SK-N-SH treated with all-trans-retinoic acid at 6 μM for 48 hours (cell line): ENCODE results near the gene CELF1.

ENCODE experiments used
- ATAC-seq: fragments of 200-7000 bp; cut with Tn5 transposase; 3 replicates; pipeline ENCODE4 v1.9.1; 2020; ENCODE audit warnings: mild to moderate bottlenecking, moderate library complexity
- ARNTL ChIP-seq: fragments of 450-650 bp; formaldehyde crosslinking; IDR thresholded peaks from 2 replicates; pipeline ENCODE4 v1.5.0; 2020; ENCODE audit warnings: low read depth, mild to moderate bottlenecking, moderate library complexity, borderline replicate concordance
- BACH2 ChIP-seq: fragments of 250-450 bp; sonication (Bioruptor Pico); IDR thresholded peaks from 2 replicates; pipeline ENCODE4 v1.9.0; 2021; ENCODE audit warnings: mild to moderate bottlenecking, borderline replicate concordance
- CSDC2 ChIP-seq: fragments of 250-450 bp; sonication (Bioruptor Pico); IDR thresholded peaks from 2 replicates; pipeline ENCODE4 v1.5.0; 2020; ENCODE audit warnings: mild to moderate bottlenecking, moderate library complexity
- CSRNP3 ChIP-seq: fragments of 250-450 bp; sonication (Bioruptor Pico); IDR thresholded peaks from 2 replicates; pipeline ENCODE4 v1.5.1; 2021; ENCODE audit warnings: mild to moderate bottlenecking, moderate library complexity
- ESRRG ChIP-seq: fragments of 250-450 bp; sonication (Bioruptor Pico); IDR thresholded peaks from 2 replicates; pipeline ENCODE4 v1.6.1; 2021; ENCODE audit warnings: mild to moderate bottlenecking
- GLIS3 ChIP-seq: fragments of 250-450 bp; sonication (Bioruptor Pico); IDR thresholded peaks from 2 replicates; pipeline ENCODE4 v1.5.0; 2020; ENCODE audit warnings: mild to moderate bottlenecking, moderate library complexity
- ISL1 ChIP-seq: fragments of 250-450 bp; sonication (Bioruptor Pico); IDR thresholded peaks from 2 replicates; pipeline ENCODE4 v2.1.2; 2022; ENCODE audit warnings: mild to moderate bottlenecking, moderate library complexity
- OSR1 ChIP-seq: fragments of 250-450 bp; sonication (Bioruptor Pico); IDR thresholded peaks from 2 replicates; pipeline ENCODE4 v1.8.0; 2022; ENCODE audit warnings: moderate library complexity, mild to moderate bottlenecking, inconsistent platforms
- PATZ1 ChIP-seq: fragments of 250-450 bp; sonication (Bioruptor Pico); IDR thresholded peaks from 2 replicates; pipeline ENCODE4 v1.8.0; 2020; ENCODE audit warnings: mild to moderate bottlenecking, moderate library complexity, borderline replicate concordance
- PPARA ChIP-seq: fragments of 250-450 bp; sonication (Bioruptor Pico); IDR thresholded peaks from 2 replicates; pipeline ENCODE4 v1.5.0; 2020; ENCODE audit warnings: mild to moderate bottlenecking, borderline replicate concordance
- SNAI2 ChIP-seq: fragments of 250-450 bp; sonication (Bioruptor Pico); IDR thresholded peaks from 2 replicates; pipeline ENCODE4 v1.5.0; 2020; ENCODE audit warnings: mild to moderate bottlenecking, moderate library complexity
- TCF4 ChIP-seq: fragments of 250-450 bp; sonication (Bioruptor Pico); IDR thresholded peaks from 2 replicates; pipeline ENCODE4 v1.8.0; 2021; ENCODE audit warnings: mild to moderate bottlenecking, moderate library complexity, borderline replicate concordance
- TOX ChIP-seq: fragments of 250-450 bp; sonication (Bioruptor Pico); IDR thresholded peaks from 2 replicates; pipeline ENCODE4 v1.8.0; 2021; ENCODE audit warnings: mild to moderate bottlenecking, moderate library complexity, borderline replicate concordance
- ZC3H10 ChIP-seq: fragments of 250-450 bp; sonication (Bioruptor Pico); IDR thresholded peaks from 2 replicates; pipeline ENCODE4 v1.5.1; 2021; ENCODE audit warnings: mild to moderate bottlenecking, moderate library complexity
- ZFP3 ChIP-seq: fragments of 250-450 bp; sonication (Bioruptor Pico); IDR thresholded peaks from 2 replicates; pipeline ENCODE4 v1.5.0; 2020; ENCODE audit warnings: mild to moderate bottlenecking, moderate library complexity
- ZNF565 ChIP-seq: fragments of 450-650 bp; formaldehyde crosslinking; conservative IDR thresholded peaks from 2 replicates; pipeline ENCODE4 v1.5.0; 2020; ENCODE audit warnings: low read depth, mild to moderate bottlenecking, moderate library complexity
- ZNF70 ChIP-seq: fragments of 450-650 bp; formaldehyde crosslinking; IDR thresholded peaks from 2 replicates; pipeline ENCODE4 v1.5.0; 2020; ENCODE audit warnings: mild to moderate bottlenecking, moderate library complexity
- ZNF8 ChIP-seq: fragments of 450-650 bp; formaldehyde crosslinking; IDR thresholded peaks from 2 replicates; pipeline ENCODE4 v1.5.0; 2020; ENCODE audit warnings: mild to moderate bottlenecking, moderate library complexity
- TF ChIP-seq, protein P1 (sequence below): fragments of 250-450 bp; sonication (Bioruptor Pico); IDR thresholded peaks from 2 replicates; pipeline ENCODE4 v1.5.1; 2020; ENCODE audit warnings: low read depth, mild to moderate bottlenecking, moderate library complexity
- TF ChIP-seq, protein P2 (sequence below): fragments of 250-450 bp; sonication (Bioruptor Pico); IDR thresholded peaks from 2 replicates; pipeline ENCODE4 v1.8.0; 2021; ENCODE audit warnings: low read depth, mild to moderate bottlenecking, moderate library complexity, borderline replicate concordance
- TF ChIP-seq, protein P3 (sequence below): fragments of 250-450 bp; sonication (Bioruptor Pico); IDR thresholded peaks from 2 replicates; pipeline ENCODE4 v1.5.0; 2020; ENCODE audit warnings: mild to moderate bottlenecking, moderate library complexity

Gene CELF1

DNA sequence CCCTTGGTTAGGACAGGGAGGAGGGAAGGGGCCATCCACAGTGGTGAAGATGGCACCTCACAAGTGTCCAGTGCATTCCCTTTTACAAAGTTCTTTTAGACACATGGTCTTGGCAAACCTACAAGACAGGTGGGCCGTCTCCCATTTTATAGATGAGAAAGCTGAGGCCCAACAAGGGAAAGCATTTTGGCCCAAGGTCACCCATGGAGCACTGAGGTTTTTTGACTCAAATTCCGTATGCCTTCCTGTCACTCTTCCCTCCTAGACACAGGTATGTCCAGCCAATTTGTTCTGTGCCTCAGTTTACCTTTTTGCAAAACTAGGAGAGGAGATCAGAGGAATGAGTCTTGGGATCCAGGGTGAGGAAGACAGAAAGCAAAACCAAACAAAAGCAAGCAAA lies 40.0 kb upstream of the CELF1 start:
- TF ChIP-seq ZFP3: no peak
- no peak for TF ChIP-seq TOX (CRISPR knock-in tag)
- no peak for TF ChIP-seq ISL1
- no peak for TF ChIP-seq BACH2 (CRISPR knock-in tag)
- no peak for TF ChIP-seq GLIS3 (CRISPR knock-in tag)
- no peak for TF ChIP-seq SNAI2
- TF ChIP-seq CSDC2 (CRISPR knock-in tag): no peak
- TF ChIP-seq, protein P1, sequence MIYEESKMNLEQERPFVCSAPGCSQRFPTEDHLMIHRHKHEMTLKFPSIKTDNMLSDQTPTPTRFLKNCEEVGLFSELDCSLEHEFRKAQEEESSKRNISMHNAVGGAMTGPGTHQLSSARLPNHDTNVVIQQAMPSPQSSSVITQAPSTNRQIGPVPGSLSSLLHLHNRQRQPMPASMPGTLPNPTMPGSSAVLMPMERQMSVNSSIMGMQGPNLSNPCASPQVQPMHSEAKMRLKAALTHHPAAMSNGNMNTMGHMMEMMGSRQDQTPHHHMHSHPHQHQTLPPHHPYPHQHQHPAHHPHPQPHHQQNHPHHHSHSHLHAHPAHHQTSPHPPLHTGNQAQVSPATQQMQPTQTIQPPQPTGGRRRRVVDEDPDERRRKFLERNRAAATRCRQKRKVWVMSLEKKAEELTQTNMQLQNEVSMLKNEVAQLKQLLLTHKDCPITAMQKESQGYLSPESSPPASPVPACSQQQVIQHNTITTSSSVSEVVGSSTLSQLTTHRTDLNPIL: no peak
- TF ChIP-seq ZNF8 (CRISPR knock-in tag): no peak
- no peak for TF ChIP-seq ARNTL (CRISPR knock-in tag)
- no peak for TF ChIP-seq CSRNP3
- TF ChIP-seq ZNF565 (CRISPR knock-in tag): no peak
- no peak for TF ChIP-seq PPARA
- TF ChIP-seq ZNF70: no peak
- no peak for TF ChIP-seq TCF4 (CRISPR knock-in tag)
- TF ChIP-seq PATZ1 (CRISPR knock-in tag): no peak
- TF ChIP-seq ESRRG (CRISPR knock-in tag): no peak
- no peak for TF ChIP-seq OSR1 (CRISPR knock-in tag)
- no peak for TF ChIP-seq ZC3H10 (CRISPR knock-in tag)
- ATAC-seq: no peak

- no peak for ATAC-seq
- TF ChIP-seq CSDC2 (CRISPR knock-in tag): no peak
- no peak for TF ChIP-seq OSR1 (CRISPR knock-in tag)
These were observed 39.3 kb upstream of the CELF1 start for GRCh38 chr11:47592251-47592650.

DNA sequence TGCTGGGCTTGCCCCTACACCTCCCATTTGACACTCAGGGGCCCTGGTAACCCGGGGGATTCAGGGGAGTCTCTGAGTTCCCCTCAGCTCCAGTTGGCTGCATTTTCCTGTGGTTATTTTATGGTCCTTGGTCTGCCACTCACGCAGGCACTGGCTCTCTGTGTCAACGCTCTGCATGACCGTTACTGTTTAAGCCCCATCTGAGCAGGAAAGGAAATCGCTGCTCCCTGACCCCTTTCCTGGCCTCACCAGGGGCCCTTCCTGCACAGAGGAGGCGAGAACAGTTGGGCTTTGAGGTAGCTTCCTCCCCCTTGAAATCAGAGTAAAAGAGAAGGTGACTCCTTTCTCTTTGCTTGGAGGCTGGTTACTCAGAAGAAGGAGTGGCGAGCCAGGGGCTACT lies 38.8 kb upstream of the CELF1 start:
- TF ChIP-seq BACH2 (CRISPR knock-in tag): no peak
- TF ChIP-seq, protein P2, sequence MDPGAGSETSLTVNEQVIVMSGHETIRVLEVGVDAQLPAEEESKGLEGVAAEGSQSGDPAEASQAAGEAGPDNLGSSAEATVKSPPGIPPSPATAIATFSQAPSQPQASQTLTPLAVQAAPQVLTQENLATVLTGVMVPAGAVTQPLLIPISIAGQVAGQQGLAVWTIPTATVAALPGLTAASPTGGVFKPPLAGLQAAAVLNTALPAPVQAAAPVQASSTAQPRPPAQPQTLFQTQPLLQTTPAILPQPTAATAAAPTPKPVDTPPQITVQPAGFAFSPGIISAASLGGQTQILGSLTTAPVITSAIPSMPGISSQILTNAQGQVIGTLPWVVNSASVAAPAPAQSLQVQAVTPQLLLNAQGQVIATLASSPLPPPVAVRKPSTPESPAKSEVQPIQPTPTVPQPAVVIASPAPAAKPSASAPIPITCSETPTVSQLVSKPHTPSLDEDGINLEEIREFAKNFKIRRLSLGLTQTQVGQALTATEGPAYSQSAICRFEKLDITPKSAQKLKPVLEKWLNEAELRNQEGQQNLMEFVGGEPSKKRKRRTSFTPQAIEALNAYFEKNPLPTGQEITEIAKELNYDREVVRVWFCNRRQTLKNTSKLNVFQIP: no peak
- no peak for TF ChIP-seq PPARA
- no peak for TF ChIP-seq ZFP3
- TF ChIP-seq ZNF70: no peak
- TF ChIP-seq CSDC2 (CRISPR knock-in tag): no peak
- TF ChIP-seq TCF4 (CRISPR knock-in tag): no peak
- TF ChIP-seq CSRNP3: no peak
- TF ChIP-seq OSR1 (CRISPR knock-in tag): no peak
- TF ChIP-seq, protein P3, sequence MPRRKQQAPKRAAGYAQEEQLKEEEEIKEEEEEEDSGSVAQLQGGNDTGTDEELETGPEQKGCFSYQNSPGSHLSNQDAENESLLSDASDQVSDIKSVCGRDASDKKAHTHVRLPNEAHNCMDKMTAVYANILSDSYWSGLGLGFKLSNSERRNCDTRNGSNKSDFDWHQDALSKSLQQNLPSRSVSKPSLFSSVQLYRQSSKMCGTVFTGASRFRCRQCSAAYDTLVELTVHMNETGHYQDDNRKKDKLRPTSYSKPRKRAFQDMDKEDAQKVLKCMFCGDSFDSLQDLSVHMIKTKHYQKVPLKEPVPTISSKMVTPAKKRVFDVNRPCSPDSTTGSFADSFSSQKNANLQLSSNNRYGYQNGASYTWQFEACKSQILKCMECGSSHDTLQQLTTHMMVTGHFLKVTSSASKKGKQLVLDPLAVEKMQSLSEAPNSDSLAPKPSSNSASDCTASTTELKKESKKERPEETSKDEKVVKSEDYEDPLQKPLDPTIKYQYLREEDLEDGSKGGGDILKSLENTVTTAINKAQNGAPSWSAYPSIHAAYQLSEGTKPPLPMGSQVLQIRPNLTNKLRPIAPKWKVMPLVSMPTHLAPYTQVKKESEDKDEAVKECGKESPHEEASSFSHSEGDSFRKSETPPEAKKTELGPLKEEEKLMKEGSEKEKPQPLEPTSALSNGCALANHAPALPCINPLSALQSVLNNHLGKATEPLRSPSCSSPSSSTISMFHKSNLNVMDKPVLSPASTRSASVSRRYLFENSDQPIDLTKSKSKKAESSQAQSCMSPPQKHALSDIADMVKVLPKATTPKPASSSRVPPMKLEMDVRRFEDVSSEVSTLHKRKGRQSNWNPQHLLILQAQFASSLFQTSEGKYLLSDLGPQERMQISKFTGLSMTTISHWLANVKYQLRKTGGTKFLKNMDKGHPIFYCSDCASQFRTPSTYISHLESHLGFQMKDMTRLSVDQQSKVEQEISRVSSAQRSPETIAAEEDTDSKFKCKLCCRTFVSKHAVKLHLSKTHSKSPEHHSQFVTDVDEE (CRISPR knock-in tag): no peak
- no peak for TF ChIP-seq TOX (CRISPR knock-in tag)
- no peak for TF ChIP-seq ISL1
- no peak for TF ChIP-seq ZNF565 (CRISPR knock-in tag)
- no peak for TF ChIP-seq ZC3H10 (CRISPR knock-in tag)
- TF ChIP-seq ESRRG (CRISPR knock-in tag): no peak
- no peak for TF ChIP-seq ZNF8 (CRISPR knock-in tag)
- no peak for TF ChIP-seq SNAI2

More for the DNA sequence above, 38.8 kb upstream of the CELF1 start:
- no peak for ATAC-seq
